HUES48 (cell line): ENCODE results near the gene ATXN7L1.

Experiments
- H3K27ac ChIP-seq: one replicate; pipeline ENCODE4 v1.7.0; 2013; ENCODE audit warnings: low read depth, low read length, inconsistent platforms
- H3K27me3 ChIP-seq: 2 replicates; pipeline ENCODE4 v1.6.1; 2013; ENCODE audit warnings: mild to moderate bottlenecking, low read length; ENCODE audit not compliant: control insufficient read depth, insufficient read depth
- H3K36me3 ChIP-seq: 2 replicates; pipeline ENCODE4 v1.6.1; 2013; ENCODE audit warnings: low read length; ENCODE audit not compliant: control insufficient read depth, insufficient read depth
- H3K4me1 ChIP-seq: 2 replicates; pipeline ENCODE4 v1.6.1; 2013; ENCODE audit warnings: mild to moderate bottlenecking, low read length; ENCODE audit not compliant: control insufficient read depth, insufficient read depth
- H3K4me3 ChIP-seq: 2 replicates; pipeline ENCODE4 v1.5.1; 2013; ENCODE audit warnings: mild to moderate bottlenecking, low read depth, low read length
- H3K9ac ChIP-seq: 2 replicates; pipeline ENCODE4 v1.6.1; 2013; ENCODE audit warnings: mild to moderate bottlenecking, low read depth, low read length, moderate library complexity
- H3K9me3 ChIP-seq: 2 replicates; pipeline ENCODE4 v1.6.1; 2013; ENCODE audit warnings: low read length; ENCODE audit not compliant: control insufficient read depth, insufficient read depth

The ATXN7L1 gene

GRCh38 chr7:105759670-105760550 is 116.5 kb downstream of the ATXN7L1 start:
- Histone ChIP-seq H3K9ac (no peak overlapping the region), H3K4me1 (0 out of 2 replicates have a peak, but pooled peaks cover 2% of the 10 kb centered on the region), H3K4me3 (no peak overlapping the region), H3K36me3 (0 out of 2 replicates have a peak, but pooled peaks cover 5% of the 10 kb centered on the region), H3K27ac (peak overlapping the region; percentile 21), H3K27me3 (no peaks in the 10 kb centered on the region), H3K9me3 (no peaks in the 10 kb centered on the region)

DNA sequence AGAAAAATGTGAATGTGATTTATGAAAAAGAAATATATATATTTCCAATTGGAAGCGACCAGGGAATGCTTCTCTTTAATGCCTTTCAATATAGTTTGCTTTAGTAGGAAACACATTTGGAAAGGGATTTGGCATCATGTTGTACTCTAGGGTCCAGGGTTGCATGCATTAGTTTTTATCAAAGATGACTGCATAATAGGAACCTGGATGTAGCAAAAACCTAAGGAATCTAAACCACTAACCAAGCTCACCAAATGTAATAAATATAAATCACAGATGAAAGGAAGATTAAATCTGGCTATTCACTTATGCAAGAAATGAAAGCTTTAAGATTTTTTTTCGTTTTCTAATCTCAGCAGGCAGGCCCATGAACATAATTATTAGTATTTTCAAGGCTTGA is 120.0 kb downstream of the ATXN7L1 start:
- Histone ChIP-seq H3K4me1 (0 out of 2 replicates have a peak, but pooled peaks cover 2% of the 10 kb centered on the region), H3K36me3 (peaks cover 12% of the 10 kb centered on the region), H3K9me3 (no peaks in the 10 kb centered on the region), H3K27me3 (no peaks in the 10 kb centered on the region), H3K27ac (no peak overlapping the region), H3K9ac (no peak overlapping the region), H3K4me3 (no peak overlapping the region)

- no peaks in the 10 kb centered on the region for H3K9me3 ChIP-seq
- H3K27me3 ChIP-seq, result no peaks in the 10 kb centered on the region
- no peak overlapping the region for H3K27ac ChIP-seq
- no peak overlapping the region for H3K4me3 ChIP-seq
- no peak overlapping the region for H3K9ac ChIP-seq
- H3K36me3 ChIP-seq, result peaks cover 19% of the 10 kb centered on the region
- peaks cover 13% of the 10 kb centered on the region for H3K4me1 ChIP-seq
These were observed 123.6 kb downstream of the ATXN7L1 start for GRCh38 chr7:105752671-105753275.

- H3K4me3 ChIP-seq, result no peak overlapping the region
- no peaks in the 10 kb centered on the region for H3K27me3 ChIP-seq
- no peak overlapping the region for H3K9ac ChIP-seq
- H3K9me3 ChIP-seq, result no peaks in the 10 kb centered on the region
- peaks cover 13% of the 10 kb centered on the region for H3K4me1 ChIP-seq
- peaks cover 19% of the 10 kb centered on the region for H3K36me3 ChIP-seq
- H3K27ac ChIP-seq, result no peak overlapping the region
These were observed 125.3 kb downstream of the ATXN7L1 start for GRCh38 chr7:105751054-105751453.

- peaks cover 19% of the 10 kb centered on the region for H3K36me3 ChIP-seq
- no peaks in the 10 kb centered on the region for H3K9me3 ChIP-seq
- H3K9ac ChIP-seq, result no peak overlapping the region
- H3K4me1 ChIP-seq, result peaks cover 13% of the 10 kb centered on the region
- H3K27ac ChIP-seq, result peak overlapping the region; percentile 31
- H3K4me3 ChIP-seq, result no peak overlapping the region
- H3K27me3 ChIP-seq, result no peaks in the 10 kb centered on the region
These were observed 127.7 kb downstream of the ATXN7L1 start for GRCh38 chr7:105748701-105749100.

GRCh38 chr7:105745681-105746330 is 130.6 kb downstream of the ATXN7L1 start:
- H3K4me3 ChIP-seq, result no peak overlapping the region
- no peaks in the 10 kb centered on the region for H3K27me3 ChIP-seq
- H3K4me1 ChIP-seq, result peaks cover 13% of the 10 kb centered on the region
- no peak overlapping the region for H3K9ac ChIP-seq
- no peaks in the 10 kb centered on the region for H3K9me3 ChIP-seq
- no peak overlapping the region for H3K27ac ChIP-seq
- 0 out of 2 replicates have a peak, but pooled peaks cover 5% of the 10 kb centered on the region for H3K36me3 ChIP-seq

- H3K9me3 ChIP-seq, result no peaks in the 10 kb centered on the region
- peaks cover 12% of the 10 kb centered on the region for H3K4me1 ChIP-seq
- H3K27me3 ChIP-seq, result no peaks in the 10 kb centered on the region
- H3K9ac ChIP-seq, result no peak overlapping the region
- H3K36me3 ChIP-seq, result 0 out of 2 replicates have a peak, but pooled peaks cover 4% of the 10 kb centered on the region
- no peak overlapping the region for H3K4me3 ChIP-seq
- no peak overlapping the region for H3K27ac ChIP-seq
These were observed 132.1 kb downstream of the ATXN7L1 start for GRCh38 chr7:105744258-105744657.

GRCh38 chr7:105743351-105744090 is 132.9 kb downstream of the ATXN7L1 start:
- H3K27ac ChIP-seq, result no peak overlapping the region
- H3K4me3 ChIP-seq, result no peak overlapping the region
- no peaks in the 10 kb centered on the region for H3K9me3 ChIP-seq
- no peaks in the 10 kb centered on the region for H3K27me3 ChIP-seq
- peaks cover 4% of the 10 kb centered on the region for H3K4me1 ChIP-seq
- 0 out of 2 replicates have a peak, but pooled peaks cover 4% of the 10 kb centered on the region for H3K36me3 ChIP-seq
- H3K9ac ChIP-seq, result no peak overlapping the region

- Histone ChIP-seq H3K27ac (no peak overlapping the region), H3K4me3 (no peak overlapping the region), H3K9ac (no peak overlapping the region)
These were observed 133.6 kb downstream of the ATXN7L1 start for GRCh38 chr7:105742787-105743186.

DNA sequence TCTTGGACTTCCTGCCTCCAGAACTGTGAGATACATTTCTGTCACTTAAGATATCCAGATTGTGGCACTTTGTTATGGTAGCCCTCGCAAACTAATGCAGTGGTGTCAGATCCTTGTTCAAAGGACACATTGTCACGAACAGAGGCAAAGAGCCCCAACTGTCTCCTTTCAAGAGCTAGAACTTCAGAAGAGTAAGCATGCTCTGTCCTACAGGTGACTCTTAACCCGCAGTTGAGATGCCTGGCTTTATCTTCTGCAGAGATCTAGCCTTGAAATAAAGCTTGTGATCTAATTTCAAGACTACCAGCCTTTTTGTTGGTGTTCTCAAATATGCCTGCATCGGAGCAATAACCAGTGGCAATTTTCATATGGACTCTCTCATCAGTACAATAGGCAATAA is 134.4 kb downstream of the ATXN7L1 start:
- H3K9me3 ChIP-seq, result no peaks in the 10 kb centered on the region
- no peaks in the 10 kb centered on the region for H3K4me1 ChIP-seq
- H3K27ac ChIP-seq, result no peak overlapping the region
- H3K36me3 ChIP-seq, result no peaks in the 10 kb centered on the region
- H3K9ac ChIP-seq, result no peak overlapping the region
- no peak overlapping the region for H3K4me3 ChIP-seq
- no peaks in the 10 kb centered on the region for H3K27me3 ChIP-seq

More at GRCh38 chr7:105742787-105743186, 133.6 kb downstream of the ATXN7L1 start:
- H3K4me1 ChIP-seq, result no peaks in the 10 kb centered on the region
- no peaks in the 10 kb centered on the region for H3K27me3 ChIP-seq
- H3K9me3 ChIP-seq, result no peaks in the 10 kb centered on the region
- H3K36me3 ChIP-seq, result no peaks in the 10 kb centered on the region
